GM21723 (cell line): ENCODE measurements around the gene COL20A1.
"Not testable (repeated sequence)": the region's sequence is repeated elsewhere in the genome, so short reads cannot be mapped to it uniquely, and the experiment has no call there.

Experiments
- ATAC-seq: cut with Tn5 transposase; IDR thresholded peaks from one replicate; pipeline ENCODE4 v1.9.1; 2021; ENCODE audit warnings: mild to moderate bottlenecking, moderate library complexity; ENCODE audit not compliant: unreplicated experiment

Gene COL20A1

DNA sequence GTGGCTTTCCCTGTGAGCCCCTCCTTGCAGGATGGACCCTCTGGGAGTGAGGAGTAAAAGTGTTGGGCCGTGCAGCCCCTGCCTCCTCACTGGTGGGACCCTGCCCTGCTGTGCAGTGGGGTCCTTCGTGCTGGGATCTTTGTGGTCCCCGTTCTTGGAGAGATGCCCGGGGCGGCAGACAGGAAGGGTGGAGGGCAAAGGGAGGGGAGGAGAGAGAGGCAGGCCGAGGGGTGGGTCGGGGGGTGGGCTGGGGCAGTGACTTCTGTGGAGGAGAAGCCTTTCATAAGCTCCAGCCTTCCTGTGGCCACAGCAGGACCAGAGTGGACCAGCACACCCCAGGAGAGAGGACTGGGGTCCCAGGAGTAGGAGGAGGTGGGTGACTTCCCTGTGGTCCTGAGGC lies at the start of gene COL20A1:
TSS of gene COL20A1 (plus strand) at position 283 of the 400 bp plus-strand sequence. CDS start 1,922 bp downstream, outside the sequence.
- no peak for ATAC-seq

- ATAC-seq = no peak
These were observed 49.3 kb upstream of the COL20A1 start for GRCh38 chr20:63243604-63244247.

DNA sequence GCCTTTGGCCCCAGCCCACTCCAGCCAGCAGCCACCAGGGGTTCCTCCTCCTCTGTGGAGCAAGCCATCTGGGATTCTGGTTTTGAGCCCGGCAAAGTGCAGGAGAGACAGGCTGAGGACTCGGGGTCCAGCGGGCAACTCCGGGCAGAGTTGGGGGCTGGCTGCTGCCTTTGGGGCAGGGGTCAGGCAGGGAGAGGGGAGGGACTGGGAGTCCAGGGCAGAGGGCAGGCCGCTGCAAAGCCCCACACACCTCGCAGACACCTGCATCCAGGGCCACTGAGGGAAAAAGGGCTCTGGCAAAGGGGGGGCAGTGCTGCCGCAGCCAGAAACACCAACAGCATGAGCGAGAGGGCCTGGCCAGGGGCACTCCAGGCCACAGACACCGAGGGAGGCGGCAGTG lies 48.5 kb upstream of the COL20A1 start:
- no peak for ATAC-seq

DNA sequence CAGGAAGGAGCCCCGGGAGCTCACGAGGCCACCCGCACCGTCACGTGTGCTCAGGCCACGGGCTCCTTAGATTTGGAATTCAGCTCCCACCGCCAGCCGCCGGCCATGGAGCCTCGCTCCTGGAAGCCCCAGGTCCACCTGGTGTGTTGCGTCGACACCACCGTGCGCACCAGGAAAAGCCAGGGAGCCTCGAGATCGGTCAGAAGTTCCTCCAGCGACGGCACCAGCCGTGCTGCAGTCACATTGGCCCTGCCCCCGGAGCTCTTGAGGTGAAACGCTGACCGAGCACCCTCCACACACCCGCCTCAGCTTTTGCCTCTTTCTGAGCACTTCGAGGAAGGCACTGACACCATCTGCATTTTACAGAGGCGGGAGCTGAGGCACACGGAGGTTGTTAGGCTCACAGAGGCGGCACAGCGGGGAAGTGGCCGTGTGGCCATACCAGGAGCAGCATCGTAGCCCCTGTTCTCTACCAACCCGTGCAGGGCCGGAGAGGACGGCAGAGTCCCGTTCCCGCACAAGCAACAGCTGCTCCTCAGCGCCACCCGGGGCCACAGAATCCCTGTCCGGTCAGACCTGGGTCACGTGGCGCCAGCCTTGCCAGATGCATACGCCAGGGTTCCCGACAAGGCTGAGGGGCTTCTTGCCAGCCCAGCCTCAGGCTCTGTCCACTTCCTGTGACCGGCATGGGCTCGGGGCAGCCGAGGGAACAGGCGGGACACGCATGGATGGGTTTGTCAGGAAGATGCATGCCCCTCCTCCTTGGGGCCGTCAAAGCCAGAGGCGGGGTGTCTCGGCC lies 46.3 kb upstream of the COL20A1 start:
- ATAC-seq = no peak

- no peak for ATAC-seq
These were observed 45.2 kb upstream of the COL20A1 start for GRCh38 chr20:63247671-63248228.

DNA sequence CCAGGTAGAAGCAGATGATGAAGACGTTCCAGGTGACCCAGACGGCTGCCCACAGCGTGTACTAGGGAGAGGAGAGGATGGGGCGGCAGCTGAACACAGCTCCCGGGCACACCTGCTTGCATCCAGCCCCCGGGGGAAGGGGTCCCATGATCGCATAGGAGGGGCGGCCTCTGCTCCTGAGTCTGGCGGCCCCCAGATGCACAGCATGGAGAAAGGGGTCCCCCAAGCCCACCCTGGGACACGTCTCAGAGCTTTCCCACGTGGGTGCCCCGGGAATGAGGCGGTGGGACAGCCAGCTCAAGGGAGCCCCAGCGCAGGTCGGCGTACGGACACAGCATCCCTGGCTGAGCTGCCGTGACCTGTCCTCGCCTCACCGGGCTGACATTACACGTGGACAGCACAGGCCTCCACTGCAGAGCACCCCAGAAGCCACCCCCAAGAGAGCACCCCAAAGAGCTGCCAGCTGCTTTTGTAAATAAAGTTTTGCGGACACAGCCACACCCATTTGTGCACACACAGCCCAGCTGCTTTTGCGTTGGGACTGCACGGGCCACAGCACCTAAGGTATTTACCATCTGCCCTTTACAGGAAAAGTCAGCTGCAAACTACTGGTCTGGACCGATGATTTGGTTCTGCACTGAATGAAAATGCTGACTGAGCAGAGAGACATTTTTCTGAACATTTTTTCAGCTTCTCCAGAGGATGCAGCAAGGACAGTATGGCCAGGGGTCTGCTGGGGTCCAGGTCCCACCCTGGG lies 44.0 kb upstream of the COL20A1 start:
- no peak for ATAC-seq

- no peak for ATAC-seq
These were observed 43.1 kb upstream of the COL20A1 start for GRCh38 chr20:63249891-63250290.

DNA sequence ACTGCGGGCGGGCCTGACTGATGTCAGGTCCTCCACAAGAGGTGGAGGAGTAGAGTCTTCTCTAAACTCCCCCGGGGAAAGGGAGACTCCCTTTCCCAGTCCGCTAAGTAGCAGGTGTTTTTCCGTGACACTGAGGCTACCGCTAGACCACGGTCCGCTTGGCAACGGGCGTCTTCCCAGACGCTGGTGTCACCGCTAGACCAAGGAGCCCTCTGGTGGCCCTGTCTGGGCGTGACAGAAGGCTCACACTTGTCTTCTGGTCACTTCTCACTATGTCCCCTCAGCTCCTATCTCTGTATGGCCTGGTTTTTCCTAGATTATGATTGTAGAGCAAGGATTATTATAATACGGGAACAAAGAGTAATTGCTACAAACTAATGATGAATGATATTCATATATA lies 41.6 kb upstream of the COL20A1 start:
- not testable (repeated sequence) for ATAC-seq

DNA sequence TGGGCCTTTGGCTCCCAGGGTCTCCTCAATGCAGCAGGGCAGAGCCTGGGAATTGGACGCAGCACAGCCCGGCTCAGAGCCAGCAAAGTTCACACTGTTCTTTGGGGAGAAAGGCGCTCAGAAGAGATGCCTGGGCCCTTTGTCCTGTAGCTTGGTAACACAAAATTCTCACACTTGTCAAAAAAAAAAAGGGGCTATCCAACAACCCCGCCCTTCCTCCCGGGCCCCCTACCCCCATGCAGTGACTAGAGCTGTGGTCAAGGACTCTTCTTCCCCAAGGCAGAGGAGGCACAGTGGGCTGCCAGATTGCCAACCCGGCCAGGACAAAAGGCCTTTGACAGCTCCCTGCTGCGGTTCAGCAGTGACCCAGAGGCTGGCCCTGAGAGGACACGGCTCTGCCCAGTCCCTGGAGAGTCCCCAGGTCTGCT lies 40.7 kb upstream of the COL20A1 start:
- no peak for ATAC-seq

DNA sequence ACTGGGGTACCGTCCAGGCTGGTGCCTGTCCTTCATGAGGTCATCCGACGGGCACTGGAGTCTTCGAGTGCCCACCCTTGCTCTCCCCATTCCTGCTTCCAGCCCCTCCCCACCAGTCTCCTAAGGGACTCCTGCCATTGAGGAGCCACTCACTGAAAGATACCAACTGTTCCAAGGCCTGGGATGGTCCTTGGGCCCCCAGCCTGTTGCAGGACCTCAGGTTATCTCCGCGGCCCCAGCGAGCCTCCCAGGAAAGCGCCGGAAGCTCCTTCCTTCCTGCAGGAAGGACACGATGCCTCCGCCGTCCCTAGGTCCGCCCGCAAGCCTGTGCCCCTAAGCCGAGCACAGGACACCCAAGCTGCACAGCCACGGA lies 39.9 kb upstream of the COL20A1 start:
- ATAC-seq = no peak

- ATAC-seq = no peak
These were observed 39.4 kb upstream of the COL20A1 start for GRCh38 chr20:63253438-63254231.

DNA sequence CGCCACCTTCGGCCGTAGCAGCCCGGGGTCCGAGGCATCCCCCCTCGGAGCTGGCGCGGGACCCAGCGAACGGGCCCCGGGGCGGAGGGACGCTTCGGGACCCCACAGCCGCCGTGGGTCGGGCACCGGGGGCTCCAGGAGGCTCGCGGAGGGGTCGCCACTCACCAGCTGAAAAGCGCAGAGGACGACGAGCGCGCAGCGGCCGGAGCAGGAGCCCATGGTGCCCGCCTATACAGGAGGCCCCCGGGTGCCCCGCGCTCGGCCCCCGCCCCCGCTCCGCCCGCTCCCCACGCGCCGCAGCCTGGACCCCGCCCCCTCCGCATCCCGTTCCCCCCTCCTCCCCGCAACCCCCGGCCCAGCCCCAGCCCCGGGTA lies 38.8 kb upstream of the COL20A1 start, which contains the start of gene NKAIN4:
TSS of gene NKAIN4 (minus strand) at position 232 of the 374 bp plus-strand sequence. CDS start at position 219, 13 bp downstream.
- no peak for ATAC-seq

- ATAC-seq = no peak
These were observed 38.2 kb upstream of the COL20A1 start for GRCh38 chr20:63254606-63255384.

DNA sequence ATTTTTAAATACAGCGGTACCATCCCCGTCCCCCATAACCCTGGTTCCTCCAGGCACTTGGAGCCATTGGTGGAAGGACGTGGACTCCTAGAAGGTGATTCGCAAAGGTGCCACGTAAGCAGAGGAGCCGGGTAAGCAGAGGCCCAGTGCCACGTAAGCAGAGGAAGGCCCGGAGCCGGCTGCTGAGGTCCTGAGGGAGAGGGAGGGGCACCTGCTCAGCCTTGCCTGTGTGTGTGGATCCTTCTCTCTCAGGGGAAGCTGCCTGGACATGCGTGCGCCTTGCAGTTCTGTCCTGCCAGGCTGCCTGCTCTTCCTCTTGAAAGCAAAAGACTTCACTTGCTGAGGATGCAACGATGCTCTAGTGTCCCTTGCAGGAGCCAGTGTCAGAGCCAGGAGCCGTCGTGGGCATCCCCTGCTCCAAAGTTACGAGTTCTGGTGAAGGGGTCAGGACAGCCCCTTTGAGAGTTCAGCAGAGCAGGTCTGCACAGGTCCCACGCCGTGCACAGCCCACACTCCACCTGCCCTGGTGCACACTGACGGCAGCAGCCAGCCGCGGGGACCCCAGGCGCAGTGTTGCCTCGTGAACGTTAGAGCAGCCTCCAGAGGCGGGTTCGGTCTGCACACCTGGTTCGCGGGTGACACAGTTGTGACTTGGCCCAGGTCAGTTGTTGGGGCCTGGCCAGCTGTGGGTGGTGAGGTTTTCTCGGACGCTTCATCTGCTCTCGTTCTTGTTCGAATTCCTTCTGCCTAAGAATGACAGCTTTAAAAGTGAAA lies 36.9 kb upstream of the COL20A1 start:
- ATAC-seq = no peak

DNA sequence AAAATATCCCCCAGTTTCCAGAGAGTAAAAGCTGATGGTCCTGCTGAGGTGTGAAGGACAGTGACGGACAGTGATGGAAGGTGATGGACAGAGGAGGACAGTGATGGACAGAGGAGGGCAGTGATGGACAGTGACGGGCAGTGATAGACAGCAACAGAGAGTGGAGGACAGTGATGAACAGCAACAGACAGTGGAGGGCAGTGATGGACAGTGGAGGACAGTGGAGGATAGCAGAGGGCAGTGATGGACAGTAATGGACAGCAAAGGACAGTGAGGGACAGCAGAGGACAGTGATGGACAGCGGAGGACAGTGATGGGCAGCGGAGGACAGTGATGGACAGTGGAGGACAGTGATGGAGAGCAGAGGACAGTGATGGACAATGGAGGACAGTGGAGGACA lies 36.0 kb upstream of the COL20A1 start:
- no peak for ATAC-seq

- ATAC-seq = no peak
These were observed 35.4 kb upstream of the COL20A1 start for GRCh38 chr20:63257629-63258028.

DNA sequence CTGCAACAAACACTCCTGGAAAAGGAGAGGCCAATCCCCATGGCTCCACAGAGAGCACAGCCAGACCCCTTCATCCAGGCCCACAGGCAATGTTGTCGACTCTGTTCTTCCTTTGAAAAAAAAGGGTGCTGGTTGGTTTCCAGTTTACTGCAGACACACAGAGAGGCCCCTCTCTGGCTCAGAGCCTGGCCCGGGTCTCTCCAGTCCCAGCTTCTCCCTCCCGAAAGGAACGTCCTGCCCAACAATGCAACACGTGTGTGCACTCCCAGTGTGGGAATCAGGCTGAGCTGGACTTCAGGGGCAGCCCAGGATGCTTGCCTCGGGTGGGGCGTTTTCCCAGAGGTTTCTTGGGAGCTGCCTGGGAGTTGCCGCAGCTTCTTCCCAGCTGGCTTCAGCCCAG lies 34.2 kb upstream of the COL20A1 start:
- no peak for ATAC-seq

GRCh38 chr20:63259734-63260460 lies 33.1 kb upstream of the COL20A1 start:
- no peak for ATAC-seq
